Measurements from ENCODE around the gene HOXA7. TPM values are rescaled to one million over a fixed set of nuclear protein-coding genes. Genes with fewer than 3 reads are reported as not detected.

HOXA7 gene
- total and polyA plus RNA-seq, 8 donors: 0.06 to 0.49 (median 0.17) TPM; not detected in 3

GRCh38 chr7:27166531-27167505 is 10.3 kb upstream of the HOXA7 start:
- intact Hi-C loops (cut with DNase I): no loop called here
- no peak for FAIRE-seq
- no peak overlapping the region for H3K4me3 ChIP-seq

GRCh38 chr7:27165996-27166530 is 9.6 kb upstream of the HOXA7 start:
- intact Hi-C loops (cut with DNase I): no loop called here
- 10% methylated on average over 46 of the region's 46 CpGs for WGBS, 2 donors
- DNase-seq (peak in 3 of 6 donors; percentile 7 to 69 (median 56)), ATAC-seq (no peak), FAIRE-seq (no peak)
- Histone ChIP-seq H3K4me3 (peak overlapping the region in 1 of 4 donors; percentile 10), H3K27me3 (peaks cover 19 to 79% (median 38%) of the 10 kb centered on the region in 4 donors), H3K27ac (no peak overlapping the region), H3K4me1 (peaks cover 0 to 2% (median 0%) of the 10 kb centered on the region in 3 donors), H3K9me3 (no peaks in the 10 kb centered on the region), H3K36me3 (no peaks in the 10 kb centered on the region)
- no peak for TF ChIP-seq CTCF (IDR thresholded peaks at IDR 0.05)

More at GRCh38 chr7:27166531-27167505, 10.3 kb upstream of the HOXA7 start:
- H3K27me3 ChIP-seq: peaks cover 19 to 81% (median 42%) of the 10 kb centered on the region in 4 donors
- ATAC-seq (no peak), DNase-seq (peak in 3 of 6 donors; percentile 7 to 51 (median 50))
- H3K9me3 ChIP-seq: no peaks in the 10 kb centered on the region
- TF ChIP-seq CTCF (IDR thresholded peaks at IDR 0.05): no peak
- WGBS, 2 donors: 11 to 12% methylated on average over 49 to 50 of the region's 50 CpGs
- peaks cover 0 to 2% (median 0%) of the 10 kb centered on the region in 3 donors for H3K4me1 ChIP-seq
- H3K36me3 ChIP-seq: no peaks in the 10 kb centered on the region
- no peak overlapping the region for H3K27ac ChIP-seq

- Histone ChIP-seq H3K4me1 (peaks cover 0 to 5% (median 4%) of the 10 kb centered on the region in 3 donors), H3K4me3 (peak within 1 kb of the TSS in 1 of 4 donors; percentile 10), H3K27me3 (peaks cover 17 to 78% (median 34%) of the 10 kb centered on the region in 4 donors), H3K9me3 (no peaks in the 10 kb centered on the region), H3K27ac (no peak within 1 kb of the TSS), H3K36me3 (no peaks in the 10 kb centered on the region)
- WGBS, 2 donors: 9 to 10% methylated on average over 79 to 82 of the region's 82 CpGs
- FAIRE-seq: no peak
- DNase-seq: peak in 3 of 6 donors; percentile 11 to 71 (median 61)
- intact Hi-C loops (cut with DNase I): no loop called here
- no peak for ATAC-seq
- TF ChIP-seq CTCF (IDR thresholded peaks at IDR 0.05): no peak
Measured at GRCh38 chr7:27165089-27165995, 8.9 kb upstream of the HOXA7 start, which contains the start of gene HOXA9. TSS of gene HOXA9 (minus strand) at chr7:27165537. CDS start at chr7:27165457, 80 bp downstream.

GRCh38 chr7:27164367-27165088 is 8.1 kb upstream of the HOXA7 start:
- DNase-seq (peak in 3 of 6 donors; percentile 11 to 65 (median 58)), ATAC-seq (no peak), FAIRE-seq (no peak)
- Histone ChIP-seq H3K27me3 (peaks cover 10 to 78% (median 27%) of the 10 kb centered on the region in 4 donors), H3K4me1 (peaks cover 0 to 7% (median 5%) of the 10 kb centered on the region in 3 donors), H3K9me3 (no peaks in the 10 kb centered on the region), H3K4me3 (peak overlapping the region in 1 of 4 donors; percentile 10), H3K27ac (no peak overlapping the region), H3K36me3 (no peaks in the 10 kb centered on the region)
- no peak for TF ChIP-seq CTCF (IDR thresholded peaks at IDR 0.05)
- intact Hi-C loops (cut with DNase I): no loop called here
- WGBS, 2 donors: 8 to 10% methylated on average over 47 of the region's 47 CpGs
